GM18519 (cell line): Measurements from ENCODE around the gene KRT80.

Source experiments
- ATAC-seq: cut with Tn5 transposase; IDR thresholded peaks from one replicate; pipeline ENCODE4 v1.9.1; 2021; ENCODE audit warnings: mild to moderate bottlenecking, moderate library complexity; ENCODE audit not compliant: unreplicated experiment, low FRiP score

KRT80 gene

DNA sequence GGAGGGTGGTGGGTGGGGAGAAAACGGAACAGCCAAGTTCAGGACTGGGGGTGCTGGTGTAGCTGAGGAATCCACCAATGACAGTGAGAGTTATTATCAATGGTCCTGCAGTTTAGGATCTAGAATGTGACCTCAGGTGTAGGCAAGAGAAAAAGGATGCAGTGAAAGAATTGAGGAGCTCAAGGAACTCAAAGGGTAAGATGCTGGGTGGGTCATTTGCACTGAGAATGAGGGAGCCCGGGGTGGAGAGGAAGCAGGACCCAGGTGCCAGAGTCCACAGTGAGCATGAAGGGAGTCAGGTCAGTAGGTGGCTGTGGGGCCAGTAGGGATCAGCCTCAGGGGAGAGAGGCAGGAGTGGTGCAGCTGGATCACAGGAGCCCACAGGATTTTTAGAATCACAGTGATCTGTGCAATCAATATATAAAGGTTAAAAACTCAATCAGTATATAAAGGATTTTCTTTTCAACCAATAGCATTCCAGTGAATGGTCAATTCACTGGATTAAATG, 38.1 kb upstream of the KRT80 start:
- no peak for ATAC-seq

DNA sequence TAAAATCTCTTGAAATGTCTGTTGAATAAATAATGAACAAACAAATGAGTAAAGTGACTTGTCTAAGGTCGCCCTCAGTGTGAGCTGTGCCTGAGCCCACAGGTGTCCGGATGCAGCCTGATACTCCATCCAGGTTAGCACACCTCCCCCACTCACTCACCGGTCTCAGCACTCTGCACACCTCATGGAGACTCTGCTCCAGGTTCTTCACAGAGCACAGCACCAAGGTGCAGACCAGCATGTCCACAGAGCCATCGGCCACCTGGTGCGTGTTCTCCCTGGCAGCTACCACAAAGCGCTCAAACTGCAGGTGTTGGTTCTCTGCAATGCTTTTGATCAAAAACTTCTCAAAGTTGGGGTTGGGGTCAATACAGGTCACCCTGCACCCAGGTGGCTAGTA, 37.1 kb upstream of the KRT80 start:
- ATAC-seq, result no peak

DNA sequence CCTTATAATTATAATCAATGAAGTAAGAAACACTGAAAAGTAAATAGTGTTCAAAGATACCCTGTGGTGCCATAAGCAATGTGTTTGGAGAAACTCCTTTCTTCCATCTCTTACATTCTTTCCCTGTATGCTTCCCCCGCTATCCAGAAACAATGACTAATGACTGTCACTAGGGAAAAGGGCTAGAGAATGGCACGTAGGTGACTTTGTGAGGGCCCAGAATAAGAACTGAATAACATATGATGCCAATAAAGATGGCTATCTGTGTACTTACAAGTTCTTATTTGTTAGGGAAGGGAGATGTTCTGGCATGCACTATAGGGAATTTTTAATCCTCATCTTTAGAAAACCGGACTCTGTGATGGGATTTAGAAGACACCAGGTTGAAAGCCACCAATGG, 36.6 kb upstream of the KRT80 start:
- ATAC-seq, result no peak

DNA sequence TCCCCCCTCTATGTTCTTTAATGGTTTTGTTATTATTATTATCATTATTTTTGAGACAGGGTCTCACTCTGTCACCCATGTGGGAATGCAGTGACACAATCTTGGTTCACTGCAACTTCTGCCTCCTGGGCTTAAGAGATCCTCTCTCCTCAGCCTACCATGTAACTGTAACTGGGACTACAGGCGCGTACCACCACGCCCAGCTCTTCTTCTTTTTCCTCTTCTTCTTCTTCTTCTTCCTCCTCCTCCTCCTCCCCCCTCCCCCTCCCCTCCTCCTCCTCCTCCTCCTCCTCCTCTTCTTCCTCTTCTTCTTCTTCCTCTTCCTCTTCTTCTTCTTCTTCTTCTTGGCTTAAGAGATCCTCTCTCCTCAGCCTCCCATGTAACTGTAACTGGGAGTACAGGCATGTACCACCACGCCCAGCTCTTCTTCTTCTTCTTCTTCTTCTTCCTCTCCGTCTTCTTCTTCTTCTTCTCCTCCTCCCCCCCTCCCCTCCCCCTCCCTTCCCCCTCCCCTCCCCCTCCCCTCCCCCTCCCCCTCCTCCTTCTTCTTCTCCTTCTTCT, 35.9 kb upstream of the KRT80 start:
- ATAC-seq, result no peak

DNA sequence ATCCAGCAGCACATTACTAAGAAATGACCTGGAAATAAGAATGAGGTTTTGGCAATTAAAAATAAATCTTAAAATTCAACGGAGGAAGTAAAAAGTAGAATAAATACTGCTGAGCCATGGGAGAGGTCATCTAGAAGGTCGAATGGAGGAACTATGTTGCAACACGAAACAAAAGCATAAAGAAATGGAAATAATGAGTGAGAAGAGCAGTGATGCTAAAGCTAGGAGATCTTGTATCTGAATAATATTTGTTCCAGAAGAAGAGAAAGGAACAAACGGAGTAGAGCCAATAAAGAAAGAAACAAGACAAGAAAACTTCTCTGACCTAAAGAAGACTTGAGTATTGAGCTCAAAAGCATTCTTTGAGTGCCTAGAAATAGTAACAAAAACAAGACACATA, 34.6 kb upstream of the KRT80 start:
- ATAC-seq, result no peak

DNA sequence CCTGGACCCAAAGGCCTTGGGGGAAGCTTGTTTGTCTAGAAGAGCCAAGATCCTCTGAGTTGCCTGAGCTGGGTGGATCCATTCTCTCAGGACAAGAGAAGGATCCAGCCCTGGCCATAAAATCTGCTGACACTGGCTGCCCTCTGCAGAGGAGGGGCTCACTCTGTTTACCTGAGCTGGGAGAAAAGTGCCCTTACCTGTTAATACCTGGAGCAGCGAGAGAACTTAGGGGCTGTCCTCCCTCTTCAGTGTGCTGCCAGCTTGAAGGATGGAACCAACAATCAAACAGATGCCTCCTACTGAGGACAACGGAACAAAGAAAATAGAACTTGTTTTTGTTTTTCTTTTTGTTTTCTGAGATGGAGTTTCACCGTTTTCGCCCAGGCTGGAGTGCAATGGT, 33.9 kb upstream of the KRT80 start:
- no peak for ATAC-seq

DNA sequence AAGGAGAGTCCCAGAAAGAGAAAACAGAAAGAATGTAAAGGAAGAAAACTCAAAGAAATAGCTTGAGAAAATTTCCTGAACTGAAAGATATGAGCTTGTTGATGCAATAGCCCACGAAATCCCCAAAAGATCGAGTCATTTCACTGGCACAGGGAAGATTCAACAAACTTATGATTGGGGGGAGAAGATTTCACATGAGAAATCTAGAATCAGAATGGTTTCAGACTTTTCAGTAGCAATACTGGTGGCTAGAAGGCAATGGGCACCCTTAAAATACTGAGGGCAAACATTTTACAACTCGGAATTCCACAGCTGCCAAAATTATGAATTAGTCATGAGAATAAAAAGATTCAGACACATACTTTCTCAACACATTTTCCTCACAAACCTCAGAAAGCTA, 32.3 kb upstream of the KRT80 start:
- no peak for ATAC-seq

DNA sequence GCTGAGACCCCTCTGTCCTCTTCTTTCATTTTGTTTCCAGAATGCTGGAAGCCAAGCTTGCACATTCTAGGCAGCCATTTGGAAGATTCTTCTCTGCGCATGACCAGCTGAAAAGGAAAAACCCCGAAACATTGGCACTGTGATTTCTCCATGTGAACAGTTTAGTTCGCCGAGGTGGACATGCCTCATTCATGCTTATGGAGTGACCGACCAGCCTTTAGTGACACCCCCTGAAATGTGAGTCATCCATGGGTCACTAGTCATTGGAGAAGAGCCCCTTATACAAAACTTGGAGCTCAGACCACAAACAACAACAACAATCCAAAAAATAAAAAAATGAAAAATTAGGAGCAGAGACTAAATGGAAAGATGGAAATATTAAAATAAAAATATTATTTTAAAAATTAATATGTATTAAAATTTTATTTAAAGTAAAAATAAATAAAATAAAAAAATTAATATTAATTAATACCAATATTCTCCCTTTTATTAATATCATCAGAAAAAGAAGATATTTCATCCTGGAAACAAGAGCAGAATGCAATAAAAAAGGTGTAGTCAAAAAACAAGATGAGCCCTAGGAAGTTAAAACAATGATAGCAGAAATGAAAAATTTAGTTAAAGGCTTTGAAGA, 31.7 kb upstream of the KRT80 start:
- ATAC-seq, result no peak

DNA sequence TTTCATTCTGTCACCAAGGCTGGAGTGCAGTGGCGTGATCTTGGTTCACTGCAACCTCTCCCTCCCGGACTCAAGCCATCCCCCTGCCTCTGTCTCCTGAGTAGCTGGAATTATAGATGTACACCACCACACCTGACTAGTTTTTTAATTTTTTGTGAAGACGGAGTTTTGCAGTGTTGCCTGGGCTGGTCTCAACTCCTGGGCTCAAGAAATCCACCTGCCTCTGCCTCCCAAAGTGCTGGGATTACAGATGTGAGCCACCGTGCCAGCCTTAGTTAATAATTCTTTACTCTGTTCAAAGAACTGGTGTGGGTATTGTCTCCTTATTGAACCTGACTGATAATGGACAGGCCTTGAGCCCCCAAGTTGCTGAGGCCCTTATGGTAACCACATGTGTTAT, 30.9 kb upstream of the KRT80 start:
- no peak for ATAC-seq

DNA sequence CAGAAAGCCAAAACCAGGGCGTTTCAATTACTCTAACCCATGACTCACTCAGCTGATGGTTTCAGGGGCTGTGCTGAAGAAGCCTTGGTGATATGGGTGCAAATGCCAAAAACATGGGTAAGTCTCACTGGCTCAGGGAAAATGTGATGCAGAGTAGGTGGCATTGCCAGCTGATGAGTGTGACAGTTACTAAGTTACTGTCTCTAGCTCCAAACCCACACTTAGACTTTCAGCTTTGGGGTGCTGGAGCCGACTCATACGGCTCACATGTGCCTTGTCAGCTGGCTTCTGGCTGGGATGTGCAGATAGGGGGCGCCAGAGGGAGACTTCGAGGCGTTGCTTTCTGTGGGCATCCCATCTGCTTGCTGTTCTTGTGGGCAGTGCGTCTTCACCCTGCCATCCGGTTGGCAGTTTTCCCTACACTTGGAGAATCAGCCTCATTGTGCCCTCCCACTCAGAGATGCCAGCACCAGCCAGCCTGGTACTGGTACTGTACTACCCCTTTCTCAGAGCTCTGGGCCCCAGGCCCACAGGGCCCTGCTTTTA, 30.2 kb upstream of the KRT80 start:
- ATAC-seq, result no peak

DNA sequence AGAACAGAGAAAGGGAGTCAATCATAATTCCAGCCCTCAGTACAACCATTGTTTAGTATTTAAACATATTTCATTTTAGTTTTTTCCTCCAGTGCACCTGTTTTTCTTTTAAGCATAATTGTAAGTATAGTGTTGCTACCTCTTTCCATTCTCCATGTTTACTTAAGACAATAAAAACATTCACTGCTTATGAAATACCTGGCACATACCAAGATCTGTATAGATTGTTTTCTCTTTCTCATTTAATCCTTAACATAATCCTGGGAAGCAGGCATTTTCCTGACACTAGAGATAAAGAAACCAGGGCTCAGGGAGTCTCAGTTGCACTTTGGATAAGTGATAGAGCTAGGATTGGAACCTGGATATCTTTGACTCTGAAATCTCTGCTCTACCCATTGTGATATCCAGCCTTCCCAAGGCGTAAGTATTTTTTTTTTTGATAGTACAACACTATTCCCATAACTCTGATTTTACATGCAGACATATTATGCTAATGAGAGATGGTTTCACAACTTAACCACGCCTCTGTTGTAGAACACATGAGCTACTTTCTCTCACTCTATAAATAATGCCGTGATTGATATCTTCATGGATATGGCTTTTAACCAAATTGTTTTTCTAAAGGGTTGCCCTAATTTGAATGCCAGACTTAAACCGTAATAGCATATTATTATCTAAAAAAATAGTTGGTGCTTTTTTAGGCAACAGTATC, 29.4 kb upstream of the KRT80 start:
- ATAC-seq, result no peak

DNA sequence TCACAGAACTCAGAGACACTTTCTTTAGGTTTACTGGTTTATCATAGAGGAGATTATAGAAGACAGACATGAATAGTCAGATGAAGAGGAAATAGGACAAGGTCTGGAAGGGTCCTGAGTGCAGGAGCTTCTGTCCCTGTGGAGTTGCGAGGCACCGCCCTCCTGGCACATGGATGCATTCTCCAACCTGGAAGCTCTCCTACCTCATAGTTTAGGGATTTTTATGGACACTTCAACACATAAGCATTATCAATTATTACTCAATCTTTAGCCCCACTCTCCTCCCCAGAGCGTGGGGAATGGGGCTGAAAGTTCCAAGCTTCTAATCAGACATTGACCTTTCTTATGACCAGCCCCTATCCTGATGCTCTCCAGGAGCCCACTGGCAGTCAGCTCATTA, 28.7 kb upstream of the KRT80 start:
- ATAC-seq, result no peak

DNA sequence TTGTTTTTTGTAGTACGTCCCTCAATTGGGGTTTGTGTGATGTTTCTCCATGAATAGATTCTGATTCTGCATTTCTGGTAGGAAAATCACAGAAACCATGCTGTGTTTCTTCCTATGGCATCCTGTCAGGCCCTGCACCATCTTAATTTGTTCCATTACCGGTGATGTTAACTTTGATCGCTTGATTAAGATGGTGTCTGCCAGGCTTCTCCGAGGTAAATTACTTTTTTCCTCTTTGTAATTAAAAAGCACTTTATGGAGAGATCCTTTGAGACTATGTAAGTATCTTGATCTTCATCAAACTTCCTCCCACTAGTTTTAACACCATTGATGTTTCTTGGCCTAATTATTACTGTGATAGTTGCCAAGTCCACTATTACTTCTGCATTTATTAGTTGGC, 26.2 kb upstream of the KRT80 start:
- ATAC-seq, result no peak

DNA sequence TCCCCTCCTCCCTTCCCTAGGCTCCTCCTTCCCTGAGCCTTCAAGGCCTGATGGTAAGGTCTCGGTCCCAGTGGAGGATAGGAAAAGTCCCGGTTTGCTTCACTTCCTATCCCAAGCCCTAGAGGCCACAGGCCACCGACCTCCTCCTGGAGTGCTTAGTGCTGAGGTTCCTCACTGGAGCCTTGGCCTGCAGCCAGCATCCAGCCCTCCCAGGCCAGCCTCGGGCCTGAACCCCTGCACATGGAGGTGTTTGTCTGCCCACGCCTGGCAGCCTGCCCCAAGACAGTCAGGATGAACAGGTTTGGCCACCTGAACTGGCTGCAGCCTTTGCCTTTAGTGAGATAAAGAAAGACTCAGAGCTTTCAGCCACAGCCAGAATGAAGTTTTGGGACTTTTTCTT, 25.4 kb upstream of the KRT80 start:
- ATAC-seq, result no peak

DNA sequence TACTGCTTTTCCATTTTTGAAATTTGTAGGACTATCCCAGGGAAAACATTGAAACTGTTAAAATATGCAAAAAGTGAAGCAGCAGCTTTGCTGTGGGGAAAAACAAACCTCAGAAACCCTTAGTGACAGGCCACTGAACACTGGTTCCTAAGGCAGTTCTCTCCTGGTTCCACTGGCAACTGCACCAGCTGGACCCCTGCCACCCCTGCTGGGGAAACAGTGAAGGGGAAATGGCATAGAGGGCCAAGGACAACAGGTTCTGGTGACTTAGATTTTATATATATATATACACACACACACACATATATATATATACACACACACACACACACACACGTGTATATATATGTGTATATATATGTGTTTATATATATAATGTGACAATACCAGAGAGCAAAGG, 25.0 kb upstream of the KRT80 start:
- ATAC-seq, result no peak

DNA sequence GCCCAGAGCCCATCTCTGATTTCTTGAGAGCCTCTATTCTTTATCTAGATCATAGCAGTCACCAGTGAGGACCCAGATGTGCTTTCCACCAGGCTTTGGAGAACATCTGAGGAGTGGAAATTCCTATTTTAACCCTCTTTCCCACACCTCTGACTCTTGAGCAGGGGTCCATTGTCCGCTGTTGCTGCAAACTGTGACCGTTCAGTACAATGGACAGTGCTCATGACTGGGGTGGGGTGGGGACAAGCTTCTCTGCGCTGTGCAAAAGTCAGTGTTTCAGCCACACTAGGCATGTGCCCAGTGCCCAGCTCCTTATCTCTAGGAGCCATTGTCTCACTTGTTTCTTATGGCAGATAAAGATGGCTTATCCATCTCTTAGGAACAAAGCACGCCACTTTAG, 24.3 kb upstream of the KRT80 start:
- no peak for ATAC-seq

DNA sequence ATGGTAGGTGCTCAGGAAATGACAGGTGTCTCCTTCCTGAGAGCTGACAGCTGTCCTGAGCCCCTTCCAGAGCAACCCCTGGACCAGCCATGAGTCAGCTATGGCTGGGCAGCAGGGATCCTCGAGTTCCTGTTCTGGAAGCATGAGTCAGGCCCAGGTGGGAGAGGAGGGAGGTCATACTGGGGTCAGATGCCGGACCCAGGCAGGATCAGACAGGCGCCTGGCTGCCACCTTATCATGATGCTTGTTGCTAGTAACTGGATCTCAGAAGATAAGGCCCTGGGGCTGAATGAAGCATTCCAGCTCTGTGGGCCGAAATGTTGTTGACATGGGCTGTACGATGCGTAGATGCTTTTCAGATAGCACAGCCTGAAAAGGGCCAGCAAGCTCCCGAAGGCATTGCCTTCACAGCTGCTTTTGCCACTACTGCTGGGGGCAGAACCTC, 23.8 kb upstream of the KRT80 start:
- no peak for ATAC-seq

DNA sequence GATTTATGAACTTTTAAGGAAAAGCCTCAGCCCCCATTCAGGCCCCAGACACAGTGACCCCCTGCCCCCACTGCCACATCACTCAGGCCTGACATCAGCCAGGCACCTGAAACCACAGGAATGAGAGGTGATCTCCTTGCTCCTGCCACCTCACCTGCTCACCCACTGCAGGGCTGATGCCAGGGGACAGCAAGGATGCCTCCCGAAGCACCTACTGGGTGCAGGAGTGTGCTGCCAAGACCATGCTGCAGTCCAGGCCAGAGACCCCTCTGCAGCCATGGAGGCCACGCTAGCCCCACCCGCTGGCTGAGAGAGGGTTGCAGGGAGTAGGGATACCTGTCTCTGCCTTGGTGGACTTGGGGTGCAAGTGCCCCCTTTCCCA, 22.6 kb upstream of the KRT80 start:
- ATAC-seq, result no peak

DNA sequence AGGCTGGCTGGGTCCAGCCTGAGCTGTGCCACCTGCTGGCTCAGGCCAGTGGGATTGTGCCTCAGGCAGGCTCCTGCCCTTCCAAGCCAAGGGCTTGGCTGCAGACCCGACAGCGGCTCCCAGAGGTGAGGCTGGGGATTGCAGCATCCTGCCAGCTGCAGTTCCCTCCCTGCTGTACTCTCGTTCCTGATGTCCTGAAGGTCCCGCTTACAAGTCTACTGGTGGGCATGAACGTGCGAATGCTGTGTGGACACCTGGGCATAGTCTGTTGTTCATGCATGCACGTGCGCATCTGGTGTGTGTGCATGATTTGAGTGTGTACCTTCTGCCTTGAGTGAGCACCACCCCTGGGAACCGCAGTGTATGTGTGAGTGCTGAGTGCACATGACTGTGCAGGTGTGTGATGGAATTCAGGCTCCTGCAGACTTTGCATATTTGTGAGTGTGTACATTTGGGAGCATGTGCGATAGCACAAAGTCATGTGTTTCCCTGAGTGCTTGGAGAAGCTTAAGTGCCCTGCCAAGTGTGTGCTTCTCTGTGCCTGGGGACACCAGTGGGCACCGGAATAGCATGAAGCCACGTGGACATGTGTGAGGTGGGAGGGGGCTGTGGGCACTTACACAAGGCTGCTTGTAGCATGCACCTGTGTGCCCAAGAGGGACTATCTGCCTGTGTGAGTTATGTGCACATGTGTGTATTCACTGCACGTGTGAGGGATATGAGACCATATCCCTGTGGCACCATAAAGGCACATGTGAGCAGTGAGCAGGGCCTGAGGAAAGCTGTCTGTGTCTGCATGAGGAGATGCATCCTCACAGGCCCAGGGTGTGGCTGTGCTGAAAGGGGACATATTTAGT, 22.0 kb upstream of the KRT80 start:
- no peak for ATAC-seq

DNA sequence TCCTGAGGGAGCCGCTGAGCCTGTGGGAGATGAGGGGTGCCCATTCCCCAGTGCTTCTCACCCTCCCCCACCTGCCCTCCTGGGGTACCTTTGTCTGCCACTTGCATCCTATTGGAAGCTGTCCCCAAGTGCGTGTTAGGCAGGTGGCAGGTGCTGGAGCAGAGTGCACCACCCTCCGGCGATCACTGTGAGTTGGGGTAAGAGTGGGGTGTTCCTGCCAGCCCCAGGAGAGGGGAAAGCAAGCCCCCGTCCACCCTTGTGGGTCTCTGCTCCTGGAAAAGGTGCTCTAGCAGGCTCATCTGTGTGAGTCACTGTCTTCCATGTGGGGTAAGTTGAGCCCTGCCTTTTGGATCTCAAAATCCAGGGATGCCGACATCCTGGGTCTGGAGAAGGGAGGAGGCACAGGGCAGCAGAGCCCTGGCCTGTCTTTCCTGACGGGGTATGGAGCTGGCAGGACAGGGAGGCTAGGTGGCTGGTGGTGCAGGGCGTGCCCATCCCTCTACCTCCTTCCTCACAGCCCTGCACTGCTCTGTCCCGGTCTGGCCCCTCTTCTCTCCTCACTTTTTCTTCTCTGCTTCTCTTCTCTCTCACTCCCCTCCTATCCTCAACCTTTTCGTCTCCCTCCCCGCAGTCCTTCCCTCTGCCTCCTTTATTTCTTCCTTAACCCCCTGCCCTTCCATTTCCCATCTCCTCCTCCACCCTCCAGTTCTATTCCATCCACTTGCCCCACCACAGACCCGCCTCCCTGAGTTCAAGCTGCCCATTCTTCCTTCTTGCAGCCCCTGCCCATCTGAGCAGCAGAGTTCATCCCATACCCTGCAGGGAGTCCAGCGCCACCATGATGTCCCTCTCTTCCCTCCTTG, 21.1 kb upstream of the KRT80 start:
- ATAC-seq, result no peak
